ENCODE results near the gene ICAM2. TPM values are rescaled to one million over a fixed set of nuclear protein-coding genes. Genes with fewer than 3 reads are reported as not detected.
"Not testable (repeated sequence)": the region's sequence is repeated elsewhere in the genome, so short reads cannot be mapped to it uniquely, and the experiment has no call there.

The ICAM2 gene
- total and polyA plus RNA-seq, 4 donors: 9.6 to 17.5 (median 12.4) TPM

DNA sequence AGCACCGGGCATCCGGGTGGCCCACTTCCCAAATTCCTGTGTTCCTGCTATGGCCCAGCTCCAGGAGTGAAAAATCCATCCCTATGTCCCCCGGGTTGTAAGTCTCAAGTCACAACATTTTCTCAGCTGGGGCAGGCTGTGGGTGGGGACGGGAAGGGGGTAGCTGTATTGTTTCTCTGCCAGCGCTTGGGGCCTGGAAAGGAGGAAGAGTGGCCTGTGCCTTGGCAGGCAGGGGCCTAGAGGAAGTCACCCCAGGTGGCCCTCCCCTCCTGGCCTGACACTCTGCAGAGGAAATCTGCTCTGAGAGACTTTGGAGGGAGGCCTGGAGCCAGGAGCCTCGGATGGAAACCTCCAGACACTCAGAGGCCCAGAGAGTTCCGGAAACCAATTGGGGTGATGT is 37.1 kb downstream of the ICAM2 start:
- DNase-seq (ENCODE audit: low spot score): no peak
- Histone ChIP-seq H3K27ac (ENCODE audit: low read depth in 1 of 2, low read length in 2 of 2) (peak overlapping the region in 1 of 2 donors; percentile 18), H3K9ac (ENCODE audit: low read depth in 1 of 2, low read length in 2 of 2) (no peak overlapping the region), H3K4me3 (ENCODE audit: low read depth in 1 of 3, low read length in 3 of 3) (no peak overlapping the region), H3K36me3 (ENCODE audit: control insufficient read depth in 4 of 4, insufficient read depth in 3 of 4, low read depth in 1 of 4, low read length in 3 of 4) (no peaks in the 10 kb centered on the region), H3K27me3 (ENCODE audit: control insufficient read depth in 4 of 4, insufficient read depth in 4 of 4, low read length in 3 of 4) (no peaks in the 10 kb centered on the region), H3K4me1 (ENCODE audit: control insufficient read depth in 4 of 4, insufficient read depth in 4 of 4, low read length in 3 of 4) (peaks cover 0 to 3% (median 0%) of the 10 kb centered on the region in 4 donors), H3K9me3 (ENCODE audit: control insufficient read depth in 4 of 4, low read length in 3 of 4) (peaks cover 0 to 7% (median 1%) of the 10 kb centered on the region in 4 donors)
- TF ChIP-seq NR2F2 (IDR thresholded peaks at IDR 0.05) (peak; percentile 74), FOXA2 (IDR thresholded peaks at IDR 0.05) (no peak)
- WGBS: 64% methylated on average over 7 of the region's 7 CpGs

DNA sequence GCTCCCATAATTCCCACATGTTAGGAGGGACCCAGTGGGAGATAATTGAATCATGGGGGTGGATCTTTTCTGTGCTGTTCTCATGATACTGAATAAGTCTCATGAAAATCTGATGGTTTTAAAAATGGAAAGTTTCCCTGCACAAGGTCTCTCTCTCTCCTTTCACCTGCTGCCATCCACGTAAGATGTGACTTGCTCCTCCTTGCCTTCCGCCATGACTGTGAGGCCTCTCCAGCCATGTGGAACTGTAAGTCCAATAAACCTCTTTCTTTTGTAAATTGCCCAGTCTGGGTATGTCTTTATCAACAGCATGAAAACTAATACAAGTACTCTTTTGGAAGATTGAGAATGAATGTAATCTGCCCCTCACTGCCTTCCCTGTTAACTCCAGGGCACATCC is 37.8 kb downstream of the ICAM2 start:
- not testable (repeated sequence) for H3K4me1 ChIP-seq (ENCODE audit: control insufficient read depth in 4 of 4, insufficient read depth in 4 of 4, low read length in 3 of 4); H3K9me3 ChIP-seq (ENCODE audit: control insufficient read depth in 4 of 4, low read length in 3 of 4); H3K27ac ChIP-seq (ENCODE audit: low read depth in 1 of 2, low read length in 2 of 2)

DNA sequence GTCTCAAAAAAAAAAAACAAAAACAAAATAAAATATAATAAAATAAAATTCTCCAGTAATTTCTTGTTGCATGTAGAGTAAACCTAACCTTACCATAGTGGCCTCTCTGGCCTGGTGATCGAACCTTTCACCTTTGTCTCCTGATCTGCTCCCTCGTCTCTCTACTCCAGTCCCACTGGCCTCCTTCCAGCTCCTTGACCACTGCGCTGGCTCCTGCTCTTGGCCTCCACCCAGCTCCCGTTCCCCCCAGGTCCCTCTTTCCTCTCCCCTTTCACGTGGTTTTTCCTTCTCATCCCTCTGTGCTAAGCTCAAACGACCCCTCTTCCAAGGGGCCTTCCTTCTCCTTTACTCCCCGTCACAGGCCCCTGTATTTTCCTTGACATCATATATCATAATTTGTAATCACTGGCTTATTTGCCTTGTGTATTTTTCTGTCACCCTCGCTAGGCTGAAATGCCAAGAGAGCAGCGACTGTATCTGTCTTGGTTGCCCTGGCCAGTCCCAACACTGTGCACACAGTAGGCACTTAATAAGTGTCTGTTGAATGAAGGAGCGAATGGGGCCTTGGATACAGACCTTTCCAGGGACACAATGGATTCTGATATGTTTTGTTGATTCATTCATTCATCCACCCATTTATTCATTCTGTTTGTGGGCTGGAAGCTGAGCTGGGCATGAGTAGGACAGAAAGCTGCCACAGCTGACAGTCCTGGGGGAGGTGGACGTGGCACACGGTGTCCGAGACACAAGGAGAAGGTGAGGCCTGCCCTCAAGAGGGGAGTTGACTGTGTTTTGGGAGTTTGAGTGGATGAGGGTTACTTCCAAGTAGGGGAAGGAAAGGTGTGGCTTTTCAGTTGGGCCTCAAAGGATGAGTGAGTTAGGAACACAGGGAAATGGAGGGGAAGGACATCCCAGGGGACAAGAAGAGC is 41.9 kb downstream of the ICAM2 start:
- 80% methylated on average over 13 of the region's 13 CpGs for WGBS
- peaks cover 0 to 7% (median 1%) of the 10 kb centered on the region in 4 donors for H3K9me3 ChIP-seq (ENCODE audit: control insufficient read depth in 4 of 4, low read length in 3 of 4)
- H3K27ac ChIP-seq (ENCODE audit: low read depth in 1 of 2, low read length in 2 of 2): no peak overlapping the region
- H3K4me3 ChIP-seq (ENCODE audit: low read depth in 1 of 3, low read length in 3 of 3): no peak overlapping the region
- no peaks in the 10 kb centered on the region for H3K36me3 ChIP-seq (ENCODE audit: control insufficient read depth in 4 of 4, insufficient read depth in 3 of 4, low read depth in 1 of 4, low read length in 3 of 4)
- DNase-seq (ENCODE audit: low spot score): no peak
- no peak for TF ChIP-seq FOXA2 (IDR thresholded peaks at IDR 0.05)
- TF ChIP-seq NR2F2 (IDR thresholded peaks at IDR 0.05): no peak
- TF ChIP-seq CTCF (IDR thresholded peaks at IDR 0.05; ENCODE audit: low read depth, low read length, missing input control): no peak
- TF ChIP-seq YY1 (IDR thresholded peaks at IDR 0.05): no peak
- TF ChIP-seq GABPA (IDR thresholded peaks at IDR 0.05 in 1 of 2, conservative IDR thresholded peaks at IDR 0.05 in 1 of 2): no peak
- no peak for TF ChIP-seq TAF1 (conservative IDR thresholded peaks at IDR 0.05)
- TF ChIP-seq, protein P1, sequence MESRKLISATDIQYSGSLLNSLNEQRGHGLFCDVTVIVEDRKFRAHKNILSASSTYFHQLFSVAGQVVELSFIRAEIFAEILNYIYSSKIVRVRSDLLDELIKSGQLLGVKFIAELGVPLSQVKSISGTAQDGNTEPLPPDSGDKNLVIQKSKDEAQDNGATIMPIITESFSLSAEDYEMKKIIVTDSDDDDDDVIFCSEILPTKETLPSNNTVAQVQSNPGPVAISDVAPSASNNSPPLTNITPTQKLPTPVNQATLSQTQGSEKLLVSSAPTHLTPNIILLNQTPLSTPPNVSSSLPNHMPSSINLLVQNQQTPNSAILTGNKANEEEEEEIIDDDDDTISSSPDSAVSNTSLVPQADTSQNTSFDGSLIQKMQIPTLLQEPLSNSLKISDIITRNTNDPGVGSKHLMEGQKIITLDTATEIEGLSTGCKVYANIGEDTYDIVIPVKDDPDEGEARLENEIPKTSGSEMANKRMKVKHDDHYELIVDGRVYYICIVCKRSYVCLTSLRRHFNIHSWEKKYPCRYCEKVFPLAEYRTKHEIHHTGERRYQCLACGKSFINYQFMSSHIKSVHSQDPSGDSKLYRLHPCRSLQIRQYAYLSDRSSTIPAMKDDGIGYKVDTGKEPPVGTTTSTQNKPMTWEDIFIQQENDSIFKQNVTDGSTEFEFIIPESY (IDR thresholded peaks at IDR 0.05): no peak
- no peak for TF ChIP-seq HNF4A (conservative IDR thresholded peaks at IDR 0.05)
- no peak for TF ChIP-seq EGR1 (IDR thresholded peaks at IDR 0.05; ENCODE audit: low read depth in 2 of 2)
- no peak for TF ChIP-seq RAD21 (IDR thresholded peaks at IDR 0.05)
- TF ChIP-seq JUND (IDR thresholded peaks at IDR 0.05): no peak
- TF ChIP-seq, protein P2, sequence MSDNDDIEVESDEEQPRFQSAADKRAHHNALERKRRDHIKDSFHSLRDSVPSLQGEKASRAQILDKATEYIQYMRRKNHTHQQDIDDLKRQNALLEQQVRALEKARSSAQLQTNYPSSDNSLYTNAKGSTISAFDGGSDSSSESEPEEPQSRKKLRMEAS (IDR thresholded peaks at IDR 0.05): no peak
- no peak for TF ChIP-seq HNF4G (IDR thresholded peaks at IDR 0.05)
- no peak for TF ChIP-seq FOXA1 (IDR thresholded peaks at IDR 0.05)
- no peak for TF ChIP-seq REST (IDR thresholded peaks at IDR 0.05)
- TF ChIP-seq SP1 (IDR thresholded peaks at IDR 0.05): no peak
- no peaks in the 10 kb centered on the region for H3K27me3 ChIP-seq (ENCODE audit: control insufficient read depth in 4 of 4, insufficient read depth in 4 of 4, low read length in 3 of 4)
- H3K9ac ChIP-seq (ENCODE audit: low read depth in 1 of 2, low read length in 2 of 2): no peak overlapping the region
- peaks cover 0 to 3% (median 0%) of the 10 kb centered on the region in 4 donors for H3K4me1 ChIP-seq (ENCODE audit: control insufficient read depth in 4 of 4, insufficient read depth in 4 of 4, low read length in 3 of 4)

More for the DNA sequence above, 37.8 kb downstream of the ICAM2 start:
- 91% methylated on average over 2 of the region's 2 CpGs for WGBS
- not testable (repeated sequence) for H3K9ac ChIP-seq (ENCODE audit: low read depth in 1 of 2, low read length in 2 of 2); H3K36me3 ChIP-seq (ENCODE audit: control insufficient read depth in 4 of 4, insufficient read depth in 3 of 4, low read depth in 1 of 4, low read length in 3 of 4); H3K4me3 ChIP-seq (ENCODE audit: low read depth in 1 of 3, low read length in 3 of 3); DNase-seq (ENCODE audit: low spot score); H3K27me3 ChIP-seq (ENCODE audit: control insufficient read depth in 4 of 4, insufficient read depth in 4 of 4, low read length in 3 of 4)

All from liver (tissue), 9 donors.